Fibroblast of lung (primary cell): ENCODE data around the gene ACBD6.

Source experiments
- EZH2 ChIP-seq: IDR thresholded peaks from 2 replicates; pipeline ENCODE4 v1.5.1; 2012; ENCODE audit warnings: low read length, control low read depth, mild to moderate bottlenecking; ENCODE audit errors: missing control alignments
- TF ChIP-seq, protein P1 (sequence below), 2 donors: IDR thresholded peaks in 1 of 2; conservative IDR thresholded peaks in 1 of 2; 1 replicate in 1 of 2; 2 replicates in 1 of 2; pipeline ENCODE4 v1.5.1; 2011 to 2012; ENCODE audit warnings: low read length in 2 of 2, control low read depth in 1 of 2, inconsistent platforms in 1 of 2, low read depth in 1 of 2, mild to moderate bottlenecking in 1 of 2

DNA sequence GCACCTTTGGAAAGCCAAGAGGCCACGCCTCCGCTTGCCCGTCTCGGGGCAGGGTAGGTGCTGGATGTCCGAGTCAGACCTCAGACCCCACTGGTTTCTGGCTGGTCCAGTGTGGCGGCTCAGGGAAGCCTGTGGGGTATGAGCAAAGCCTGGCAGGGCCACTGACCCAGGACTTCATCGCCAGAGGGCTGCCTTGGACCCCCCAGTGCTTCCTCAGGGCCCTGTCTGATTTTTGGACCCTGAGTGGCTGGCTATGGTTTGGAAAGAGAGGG is 251.9 kb downstream of the ACBD6 start:
- TF ChIP-seq, protein P1, sequence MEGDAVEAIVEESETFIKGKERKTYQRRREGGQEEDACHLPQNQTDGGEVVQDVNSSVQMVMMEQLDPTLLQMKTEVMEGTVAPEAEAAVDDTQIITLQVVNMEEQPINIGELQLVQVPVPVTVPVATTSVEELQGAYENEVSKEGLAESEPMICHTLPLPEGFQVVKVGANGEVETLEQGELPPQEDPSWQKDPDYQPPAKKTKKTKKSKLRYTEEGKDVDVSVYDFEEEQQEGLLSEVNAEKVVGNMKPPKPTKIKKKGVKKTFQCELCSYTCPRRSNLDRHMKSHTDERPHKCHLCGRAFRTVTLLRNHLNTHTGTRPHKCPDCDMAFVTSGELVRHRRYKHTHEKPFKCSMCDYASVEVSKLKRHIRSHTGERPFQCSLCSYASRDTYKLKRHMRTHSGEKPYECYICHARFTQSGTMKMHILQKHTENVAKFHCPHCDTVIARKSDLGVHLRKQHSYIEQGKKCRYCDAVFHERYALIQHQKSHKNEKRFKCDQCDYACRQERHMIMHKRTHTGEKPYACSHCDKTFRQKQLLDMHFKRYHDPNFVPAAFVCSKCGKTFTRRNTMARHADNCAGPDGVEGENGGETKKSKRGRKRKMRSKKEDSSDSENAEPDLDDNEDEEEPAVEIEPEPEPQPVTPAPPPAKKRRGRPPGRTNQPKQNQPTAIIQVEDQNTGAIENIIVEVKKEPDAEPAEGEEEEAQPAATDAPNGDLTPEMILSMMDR (conservative IDR thresholded peaks at IDR 0.05 in 1 of 2, IDR thresholded peaks at IDR 0.05 in 1 of 2; ENCODE audit: low read depth in 1 of 2, low read length in 2 of 2) = no peak
- TF ChIP-seq EZH2 = no peak
